ENCODE measurements around the gene SMARCC2.

DNA sequence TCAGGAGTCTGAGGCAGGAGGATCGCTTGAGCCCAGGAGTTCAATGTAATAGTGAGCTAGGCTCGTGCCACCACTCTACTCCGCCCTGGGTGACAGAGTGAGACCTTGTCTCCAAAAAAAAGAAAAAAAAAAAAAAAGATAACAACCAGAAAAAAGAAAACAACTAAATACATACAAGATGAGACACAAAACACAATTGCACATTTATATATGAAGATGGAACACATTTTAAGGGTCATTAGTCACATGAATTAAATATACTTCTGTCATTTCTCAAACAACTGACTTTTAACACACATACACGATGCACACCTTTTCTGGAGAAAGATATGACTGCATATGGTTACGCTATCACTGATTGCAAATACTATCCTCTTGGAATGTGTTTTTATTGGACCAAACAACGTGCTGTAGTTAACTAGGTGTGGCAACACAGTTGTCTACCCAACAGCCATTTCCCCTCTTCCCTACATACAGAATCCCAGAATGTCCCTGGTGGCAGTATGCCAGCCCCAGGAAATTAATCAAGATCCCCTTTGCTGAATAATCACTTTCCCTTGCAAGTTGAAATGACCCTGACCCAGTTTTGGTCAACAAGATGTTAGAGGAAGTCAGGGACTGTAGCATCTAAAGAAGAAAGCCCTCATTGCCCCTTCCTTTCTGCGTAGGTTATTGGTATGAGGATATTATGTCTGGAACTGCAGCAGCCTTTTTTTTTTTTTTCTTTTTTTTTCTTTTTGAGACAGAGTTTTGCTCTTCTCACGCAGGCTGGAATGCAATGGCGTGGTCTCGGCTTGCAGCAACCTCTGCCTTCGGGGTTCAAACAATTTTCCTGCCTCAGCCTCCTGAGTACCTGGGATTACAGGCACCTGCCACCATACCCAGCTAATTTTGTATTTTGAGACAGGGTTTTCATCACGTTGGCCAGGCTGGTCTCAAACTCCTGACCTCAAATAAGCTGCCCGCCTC is 42.5 kb downstream of the SMARCC2 start:
- TF ChIP-seq, protein P1, sequence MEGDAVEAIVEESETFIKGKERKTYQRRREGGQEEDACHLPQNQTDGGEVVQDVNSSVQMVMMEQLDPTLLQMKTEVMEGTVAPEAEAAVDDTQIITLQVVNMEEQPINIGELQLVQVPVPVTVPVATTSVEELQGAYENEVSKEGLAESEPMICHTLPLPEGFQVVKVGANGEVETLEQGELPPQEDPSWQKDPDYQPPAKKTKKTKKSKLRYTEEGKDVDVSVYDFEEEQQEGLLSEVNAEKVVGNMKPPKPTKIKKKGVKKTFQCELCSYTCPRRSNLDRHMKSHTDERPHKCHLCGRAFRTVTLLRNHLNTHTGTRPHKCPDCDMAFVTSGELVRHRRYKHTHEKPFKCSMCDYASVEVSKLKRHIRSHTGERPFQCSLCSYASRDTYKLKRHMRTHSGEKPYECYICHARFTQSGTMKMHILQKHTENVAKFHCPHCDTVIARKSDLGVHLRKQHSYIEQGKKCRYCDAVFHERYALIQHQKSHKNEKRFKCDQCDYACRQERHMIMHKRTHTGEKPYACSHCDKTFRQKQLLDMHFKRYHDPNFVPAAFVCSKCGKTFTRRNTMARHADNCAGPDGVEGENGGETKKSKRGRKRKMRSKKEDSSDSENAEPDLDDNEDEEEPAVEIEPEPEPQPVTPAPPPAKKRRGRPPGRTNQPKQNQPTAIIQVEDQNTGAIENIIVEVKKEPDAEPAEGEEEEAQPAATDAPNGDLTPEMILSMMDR (tag by site-specific recombination; IDR thresholded peaks at IDR 0.05) = no peak
- TF ChIP-seq ZBTB21 (tag by site-specific recombination; IDR thresholded peaks at IDR 0.05) (no peak), ZNF133 (tag by site-specific recombination; IDR thresholded peaks at IDR 0.05) (no peak), ZNF768 (tag by site-specific recombination; IDR thresholded peaks at IDR 0.05) (no peak), ZNF24 (tag by site-specific recombination; IDR thresholded peaks at IDR 0.05) (no peak), ZNF404 (tag by site-specific recombination; IDR thresholded peaks at IDR 0.05) (no peak)
- TF ChIP-seq, protein P2, sequence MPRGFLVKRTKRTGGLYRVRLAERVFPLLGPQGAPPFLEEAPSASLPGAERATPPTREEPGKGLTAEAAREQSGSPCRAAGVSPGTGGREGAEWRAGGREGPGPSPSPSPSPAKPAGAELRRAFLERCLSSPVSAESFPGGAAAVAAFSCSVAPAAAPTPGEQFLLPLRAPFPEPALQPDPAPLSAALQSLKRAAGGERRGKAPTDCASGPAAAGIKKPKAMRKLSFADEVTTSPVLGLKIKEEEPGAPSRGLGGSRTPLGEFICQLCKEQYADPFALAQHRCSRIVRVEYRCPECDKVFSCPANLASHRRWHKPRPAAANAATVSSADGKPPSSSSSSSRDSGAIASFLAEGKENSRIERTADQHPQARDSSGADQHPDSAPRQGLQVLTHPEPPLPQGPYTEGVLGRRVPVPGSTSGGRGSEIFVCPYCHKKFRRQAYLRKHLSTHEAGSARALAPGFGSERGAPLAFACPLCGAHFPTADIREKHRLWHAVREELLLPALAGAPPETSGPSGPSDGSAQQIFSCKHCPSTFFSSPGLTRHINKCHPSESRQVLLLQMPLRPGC (tag by site-specific recombination; IDR thresholded peaks at IDR 0.05) = no peak

Measured in HEK293 (cell line).